GM12874 (cell line): ENCODE measurements around the gene MIEF2.

Source experiments
- CTCF ChIP-seq: IDR thresholded peaks from 2 replicates; pipeline ENCODE4 v1.5.1; 2011; ENCODE audit warnings: low read depth, mild to moderate bottlenecking, control low read depth, low read length, moderate library complexity; ENCODE audit not compliant: insufficient read depth

MIEF2 gene

DNA sequence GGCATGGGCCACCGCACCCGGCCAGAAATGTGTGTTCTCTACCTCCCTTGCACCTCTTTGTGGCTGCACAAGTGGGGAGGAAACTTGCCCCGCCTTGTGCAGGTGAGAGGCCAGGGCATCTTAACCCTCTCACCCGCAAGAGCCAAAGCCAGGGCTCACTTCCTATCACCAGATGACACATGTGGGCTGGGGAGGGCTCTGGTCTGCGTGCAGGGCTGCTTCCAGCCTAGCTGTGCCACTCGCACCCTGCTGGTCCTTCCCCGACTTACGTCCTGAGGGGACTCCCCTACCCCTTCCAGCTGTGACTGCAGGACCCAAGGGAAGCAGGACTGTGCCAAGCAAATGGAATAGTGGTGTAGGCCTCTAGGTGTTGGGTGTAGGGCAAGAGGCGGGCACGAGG lies 6.9 kb downstream of the MIEF2 start:
- TF ChIP-seq CTCF, result no peak

DNA sequence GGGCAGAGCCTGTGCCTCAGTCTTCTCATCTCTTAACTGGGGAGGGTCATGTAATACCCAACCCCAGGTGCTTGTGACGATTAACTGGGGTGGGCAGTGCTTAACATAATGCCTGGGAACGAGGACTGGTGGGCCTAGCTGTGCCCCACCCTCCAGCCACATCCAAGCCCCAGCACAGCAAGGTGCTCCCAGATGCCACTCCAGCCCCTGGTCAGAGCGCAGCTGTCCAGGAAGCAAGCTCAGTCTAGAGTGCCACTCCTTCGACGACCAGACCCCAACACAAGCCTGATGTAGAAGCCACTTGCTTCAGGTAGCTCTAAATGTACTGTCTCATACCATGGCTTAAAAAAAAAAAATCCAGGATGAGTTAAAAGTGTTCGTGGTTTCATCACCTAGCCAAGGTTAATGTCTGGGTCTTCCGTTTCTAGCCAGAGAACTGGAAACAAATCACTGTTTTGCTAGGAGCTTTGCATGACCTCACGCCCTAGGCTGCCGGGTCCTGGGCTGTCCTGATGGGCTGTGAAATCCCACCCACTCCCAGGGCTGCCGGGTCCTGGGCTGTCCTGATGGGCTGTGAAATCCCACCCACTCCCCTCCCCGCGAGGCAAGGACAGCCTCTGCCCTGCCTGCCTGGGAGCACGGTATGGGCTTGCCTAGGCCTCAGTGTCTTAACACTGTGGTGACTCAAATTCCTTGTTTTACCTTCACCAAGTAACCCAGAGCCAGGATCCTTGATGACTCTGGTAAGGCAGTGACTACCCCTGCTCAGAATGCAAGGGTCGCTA lies 7.7 kb downstream of the MIEF2 start:
- no peak for TF ChIP-seq CTCF

GRCh38 chr17:18270046-18270931 lies 9.8 kb downstream of the MIEF2 start:
- TF ChIP-seq CTCF, result no peak

DNA sequence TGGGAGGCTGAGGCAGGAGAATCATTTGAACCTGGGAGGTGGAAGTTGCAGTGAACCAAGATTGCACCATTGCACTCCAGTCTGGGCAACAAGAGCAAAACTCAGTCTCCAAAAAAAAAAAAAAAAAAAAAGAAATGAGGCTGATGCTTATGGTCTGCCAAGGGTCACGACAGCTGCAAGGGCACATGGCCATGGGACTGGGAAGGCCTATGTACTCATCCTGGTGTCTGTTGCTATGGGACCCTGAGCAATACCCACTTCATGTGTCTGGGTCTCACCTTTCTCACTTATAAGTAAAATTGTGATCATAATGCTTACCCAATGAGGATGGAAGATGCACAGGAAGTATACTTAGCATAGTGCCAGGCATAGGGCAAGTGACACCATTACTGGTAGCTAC lies 16.6 kb downstream of the MIEF2 start:
- no peak for TF ChIP-seq CTCF

DNA sequence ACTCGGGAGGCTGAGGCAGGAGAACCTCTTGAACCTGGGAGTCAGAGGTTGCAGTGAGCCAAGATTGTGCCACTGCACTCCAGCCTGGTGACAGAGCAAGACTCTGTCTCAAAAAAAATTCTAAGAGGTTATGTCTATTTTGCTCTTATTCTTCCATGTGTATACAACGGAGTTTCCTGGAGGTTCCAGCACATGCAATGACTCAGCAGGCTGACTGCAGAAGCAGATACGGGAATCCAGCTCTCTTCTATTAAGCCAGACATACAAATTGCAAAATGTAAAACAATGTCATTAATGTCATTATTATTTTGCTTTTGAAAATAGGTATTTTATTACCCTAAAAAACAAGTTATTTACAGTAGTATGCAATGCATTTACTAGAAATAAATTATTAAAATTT lies 18.4 kb downstream of the MIEF2 start:
- TF ChIP-seq CTCF, result no peak

DNA sequence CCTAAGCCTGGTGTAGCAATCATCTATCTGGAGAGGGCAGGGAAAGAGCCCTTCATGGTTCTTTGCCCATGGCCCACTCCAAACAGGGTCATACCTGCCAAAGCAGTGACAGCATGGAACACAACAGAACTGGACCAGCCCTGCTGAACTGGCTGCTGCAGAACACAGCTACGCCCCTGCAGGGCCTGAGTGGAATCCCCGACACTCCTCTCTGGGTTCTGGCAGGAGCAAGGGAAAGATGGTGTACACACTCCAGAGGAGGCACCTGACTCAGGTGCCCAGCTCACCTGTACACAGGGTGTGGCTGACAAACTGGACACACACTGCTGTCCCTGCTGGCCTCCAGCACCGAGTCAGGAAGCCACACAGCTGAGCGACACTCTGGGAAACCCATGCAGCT lies 19.8 kb downstream of the MIEF2 start:
- TF ChIP-seq CTCF, result no peak

DNA sequence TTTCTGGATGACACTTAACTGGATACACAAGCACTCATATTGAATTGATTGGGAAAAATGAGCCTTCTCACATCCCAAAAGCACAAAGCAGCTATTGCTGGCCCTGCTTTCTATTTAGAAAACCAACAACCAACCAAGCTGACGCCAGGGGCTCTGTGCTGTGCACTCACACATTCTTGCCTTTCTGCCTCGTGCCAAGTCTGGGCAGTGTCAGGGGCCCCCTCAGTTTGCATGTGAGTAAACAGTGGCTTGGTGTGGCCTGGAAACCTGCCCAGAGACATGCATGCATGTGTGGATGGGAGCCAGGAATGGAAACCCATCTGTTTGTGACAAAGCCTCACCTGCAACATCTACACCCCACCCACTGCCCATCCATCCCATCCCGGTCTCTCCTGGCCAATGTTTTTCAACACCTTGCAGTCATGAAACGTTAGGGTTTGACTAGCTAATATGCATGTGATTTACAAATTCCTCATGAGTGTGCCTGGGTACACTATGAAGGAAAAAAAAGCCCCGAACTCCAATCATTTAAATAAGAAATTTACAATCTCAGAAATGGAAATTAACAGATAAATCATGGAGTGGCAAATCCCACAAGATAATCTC lies 20.4 kb downstream of the MIEF2 start:
- TF ChIP-seq CTCF, result no peak
